Measurements from ENCODE around the gene ACKR3.

The ACKR3 gene

DNA sequence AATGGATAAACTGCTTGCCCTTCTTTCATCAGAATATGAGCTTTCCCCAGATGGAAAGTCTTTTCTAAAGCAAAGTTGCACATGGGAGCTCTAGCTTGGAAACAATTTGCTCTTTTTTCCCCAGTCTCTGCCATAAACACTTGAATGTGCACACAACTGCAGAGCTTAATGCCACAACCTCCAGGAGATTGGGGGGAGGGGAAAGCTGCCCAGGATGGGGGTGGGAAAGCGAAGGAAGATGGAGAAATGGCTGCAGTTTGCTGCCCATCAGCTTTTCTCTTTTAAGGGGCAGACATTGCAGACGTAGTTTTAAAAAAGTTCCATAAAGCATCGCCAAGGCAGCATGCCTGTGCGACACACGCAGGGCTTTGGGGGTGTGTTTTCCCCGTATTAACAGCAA, 1.5 kb downstream of the ACKR3 start:
- DNase-seq, result no peak

DNA sequence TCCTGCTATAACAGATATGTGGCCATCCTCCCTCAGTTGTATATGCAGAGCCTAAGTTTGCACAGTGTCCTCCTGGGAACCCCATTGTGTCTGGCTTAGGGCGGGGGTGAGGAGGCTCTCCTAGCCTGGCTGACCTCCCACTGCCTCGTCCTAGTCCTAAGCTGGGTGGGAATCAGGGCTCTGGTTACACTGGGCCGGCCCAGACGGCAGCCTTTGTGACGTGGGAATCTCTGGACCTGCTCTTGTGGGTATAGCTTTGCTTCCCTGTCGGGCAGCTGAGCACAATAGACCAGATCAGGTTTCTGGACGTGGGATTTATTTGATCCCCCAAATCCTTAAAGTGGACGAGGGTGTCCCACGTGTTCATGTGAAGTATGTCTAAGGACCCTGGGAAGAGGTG, 2.9 kb downstream of the ACKR3 start:
- DNase-seq, result no peak

DNA sequence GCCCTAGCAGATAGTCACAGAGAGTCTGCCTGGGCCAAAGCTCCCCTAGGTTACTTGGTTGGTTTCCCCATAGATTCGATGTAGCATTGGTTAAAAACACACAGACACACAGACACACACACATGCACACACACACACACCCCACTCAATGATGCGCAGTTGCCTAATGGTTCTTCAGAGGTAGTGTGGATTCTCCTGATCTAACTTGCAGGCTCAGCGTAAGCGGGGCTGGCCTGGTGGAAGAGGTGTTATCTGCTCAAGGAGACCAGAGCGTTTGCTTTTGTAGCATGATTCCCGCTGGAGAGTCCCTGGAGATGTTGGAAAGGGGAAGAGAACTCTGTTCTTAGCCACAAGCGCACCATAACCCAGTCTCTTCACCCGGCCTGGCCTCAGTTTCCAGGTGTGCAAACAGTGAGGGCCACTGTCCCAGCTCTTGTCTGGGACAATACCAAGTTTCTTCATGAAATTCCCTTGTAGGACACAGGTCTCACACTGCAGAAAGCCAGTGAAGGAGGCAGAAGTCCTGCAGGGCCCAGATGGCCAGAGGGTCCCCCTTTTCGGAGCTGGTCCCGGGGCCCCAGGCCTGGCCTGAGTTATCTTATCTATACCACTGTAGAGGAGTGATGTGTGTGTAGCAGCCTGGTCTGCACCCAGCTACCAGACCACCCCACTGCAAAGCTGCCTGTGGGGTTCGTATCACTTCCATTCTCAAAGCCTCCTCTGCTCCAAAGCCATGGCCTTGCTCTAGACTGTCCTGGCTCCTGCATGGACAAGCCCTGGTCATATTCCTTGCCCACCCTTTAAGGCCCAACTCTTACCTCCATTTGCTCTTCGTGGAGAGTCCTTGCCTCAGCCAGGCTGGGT, 3.7 kb downstream of the ACKR3 start:
- DNase-seq, result no peak

DNA sequence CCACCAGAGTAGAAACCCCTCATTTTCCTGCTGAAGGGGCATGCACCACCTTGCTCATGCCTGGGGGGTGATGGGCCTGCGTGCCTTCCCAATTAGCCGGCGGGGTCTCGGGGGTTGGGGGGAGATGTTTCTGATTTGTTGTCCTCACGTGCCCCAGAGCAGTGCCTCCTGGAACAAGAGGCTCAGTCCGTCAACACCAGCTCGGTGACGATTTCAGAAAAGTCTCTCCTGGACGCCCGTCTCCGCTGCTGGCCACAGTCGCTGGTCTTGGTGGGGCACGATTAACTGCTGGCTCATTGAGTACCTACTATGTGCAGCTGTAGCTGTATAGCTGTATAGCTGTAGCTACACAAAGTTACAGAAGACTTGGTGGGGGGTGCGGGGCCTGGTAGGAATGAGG, 4.4 kb downstream of the ACKR3 start:
- DNase-seq, result no peak

DNA sequence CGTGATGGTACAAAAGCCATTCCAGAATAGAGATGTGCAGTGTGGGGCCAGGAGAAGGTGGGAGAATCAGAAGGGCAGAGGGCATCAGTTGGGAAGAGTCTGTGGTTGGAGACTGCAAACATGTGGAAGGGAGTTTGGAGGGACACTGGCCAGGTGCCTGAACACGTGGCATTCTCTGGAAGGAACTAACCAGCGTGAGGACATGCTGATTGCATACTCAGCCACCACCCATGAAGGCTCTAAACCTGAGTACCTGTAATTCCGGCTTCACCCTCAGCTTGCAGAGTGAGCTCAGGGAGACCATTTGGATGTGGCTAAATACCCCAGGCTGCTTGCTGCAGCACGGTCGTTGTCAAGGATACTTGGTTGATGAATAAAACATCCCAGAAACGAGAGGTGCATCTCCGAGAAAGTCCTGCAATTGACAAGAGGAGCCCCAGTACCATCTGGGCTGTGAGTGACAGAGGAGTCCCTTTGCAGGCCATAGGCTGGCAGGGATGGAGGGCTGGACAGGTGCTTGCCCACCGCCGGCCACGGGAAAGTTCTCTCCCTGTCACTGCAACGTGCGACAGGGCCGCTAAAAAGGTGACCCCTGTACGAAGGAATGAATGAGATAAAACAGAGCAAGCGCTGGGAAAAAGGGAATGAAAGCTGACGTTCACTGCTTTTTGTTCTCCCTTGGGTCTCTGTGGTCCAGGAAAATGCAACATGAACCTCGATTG, 5.0 kb downstream of the ACKR3 start:
- no peak for DNase-seq

DNA sequence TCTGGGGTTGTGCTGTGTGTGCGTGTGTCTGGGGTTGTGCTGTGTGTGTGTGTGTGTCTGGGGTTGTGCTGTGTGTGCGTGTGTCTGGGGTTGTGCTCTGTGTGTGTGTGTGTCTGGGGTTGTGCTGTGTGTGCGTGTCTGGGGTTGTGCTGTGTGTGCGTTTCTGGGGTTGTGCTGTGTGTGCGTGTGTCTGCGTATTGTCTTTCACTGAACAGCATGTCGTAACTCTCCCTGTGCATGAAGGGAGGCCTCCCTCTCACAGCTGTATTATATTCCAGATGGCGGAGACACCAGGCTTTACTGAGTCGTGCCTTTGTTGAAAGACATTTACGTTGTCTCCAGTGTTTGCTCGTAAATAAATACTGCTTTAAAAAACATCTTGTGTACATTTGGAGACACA, 5.9 kb downstream of the ACKR3 start:
- DNase-seq, result no peak

DNA sequence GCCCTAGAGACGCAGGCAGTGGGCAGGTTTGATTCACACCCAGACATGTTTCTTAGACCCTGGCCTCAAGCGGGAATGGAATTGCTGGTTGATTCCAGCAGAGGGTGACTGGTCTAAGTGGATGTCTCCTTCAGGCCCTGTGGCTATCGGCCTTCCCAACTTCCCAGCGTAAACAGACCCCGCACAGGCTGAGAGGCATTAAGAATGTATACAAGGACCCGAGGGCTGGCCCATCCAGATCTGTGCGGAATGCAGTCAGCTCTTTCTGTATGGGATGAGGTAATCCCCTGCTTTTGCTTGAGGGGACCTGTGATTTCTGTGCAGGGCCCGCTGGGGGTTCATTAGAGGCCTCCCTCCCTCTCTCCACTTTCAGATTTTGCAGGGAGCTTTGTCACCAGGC, 6.5 kb downstream of the ACKR3 start:
- DNase-seq, result no peak

DNA sequence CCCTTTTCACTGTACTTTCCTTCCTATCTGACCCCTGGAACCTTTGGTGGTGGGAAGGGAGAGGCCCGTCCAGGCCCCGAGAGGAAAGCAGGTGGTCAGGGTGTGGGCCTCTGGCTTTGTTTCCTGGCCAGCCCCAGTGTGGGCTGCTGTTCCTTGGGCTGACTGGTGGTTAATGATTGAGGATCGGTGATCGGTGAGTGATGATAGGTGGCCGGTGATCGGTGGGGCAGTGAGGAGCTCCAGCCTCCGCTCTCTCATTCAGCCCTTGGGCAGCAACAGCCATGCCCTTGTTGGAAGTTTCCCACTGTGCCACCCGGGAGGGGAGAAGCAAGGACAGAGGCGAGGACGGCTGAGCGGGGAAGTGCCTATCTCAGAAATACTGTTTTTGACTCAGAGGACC, 7.3 kb downstream of the ACKR3 start:
- no peak for DNase-seq

DNA sequence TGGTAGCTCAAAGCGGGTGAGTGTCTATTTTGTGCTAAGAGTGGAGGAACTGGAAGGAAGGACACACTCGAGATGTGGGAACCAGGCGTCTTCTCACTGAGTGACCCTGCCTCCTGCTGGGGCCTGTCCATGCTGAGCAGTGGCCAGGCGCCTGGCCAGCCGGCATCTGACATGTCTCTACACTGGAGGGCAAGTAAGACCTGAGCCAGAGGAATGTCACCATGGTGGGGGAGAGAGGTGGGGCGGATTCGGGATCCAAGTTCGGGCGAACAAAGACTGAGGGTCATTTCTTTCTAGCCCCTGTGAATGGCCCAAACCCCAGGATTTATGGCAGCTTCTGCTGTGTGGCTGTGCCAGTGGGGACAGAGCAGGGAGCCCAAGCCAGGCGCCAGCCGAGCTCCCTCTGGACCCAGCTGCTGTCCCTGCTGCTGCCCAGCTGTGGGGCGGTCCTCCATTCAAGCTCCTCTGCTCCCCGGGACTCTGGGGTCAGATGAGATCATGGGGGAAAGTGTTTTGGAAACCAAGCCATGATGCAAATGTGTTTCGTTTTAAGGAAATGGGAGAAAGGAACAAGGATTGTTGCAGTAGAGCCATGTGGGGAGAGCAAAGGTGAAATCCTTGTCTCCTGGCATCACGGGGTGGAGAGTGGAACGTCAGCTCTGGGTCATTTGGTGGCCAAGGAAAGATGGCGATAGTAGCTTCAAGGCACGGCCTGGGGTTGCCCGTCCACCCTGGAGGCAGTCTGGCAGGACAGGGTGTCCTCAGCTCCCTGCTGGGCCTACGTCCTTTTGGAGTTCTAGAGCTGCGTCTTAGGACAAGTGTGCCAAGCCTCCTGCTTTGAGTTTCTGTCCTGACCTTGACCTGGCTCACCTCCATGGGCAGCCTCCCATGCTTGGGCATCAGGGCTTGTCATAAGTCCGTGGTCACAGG, 8.1 kb downstream of the ACKR3 start:
- no peak for DNase-seq

DNA sequence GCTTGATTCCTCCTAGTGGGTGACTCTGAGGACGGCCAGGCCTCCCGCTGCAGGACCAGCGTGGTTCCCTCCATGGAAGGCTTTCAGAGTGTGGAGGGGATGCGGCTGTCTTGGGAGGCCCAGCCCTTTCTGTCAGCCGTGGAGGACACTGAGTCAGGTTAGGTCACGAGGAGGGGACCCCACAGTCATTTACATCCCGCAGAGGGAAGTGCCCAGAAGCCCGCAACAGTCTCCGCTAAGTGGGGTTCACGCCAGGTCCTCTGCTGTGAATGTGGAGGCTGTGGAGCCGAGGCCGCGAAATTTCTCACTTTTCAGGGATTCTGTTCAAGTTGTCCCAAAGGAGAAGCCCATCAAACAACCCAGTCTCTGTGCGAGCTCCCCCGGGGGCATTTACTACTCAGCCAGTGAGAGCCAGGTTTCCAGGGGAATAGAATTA, 8.8 kb downstream of the ACKR3 start:
- no peak for DNase-seq

DNA sequence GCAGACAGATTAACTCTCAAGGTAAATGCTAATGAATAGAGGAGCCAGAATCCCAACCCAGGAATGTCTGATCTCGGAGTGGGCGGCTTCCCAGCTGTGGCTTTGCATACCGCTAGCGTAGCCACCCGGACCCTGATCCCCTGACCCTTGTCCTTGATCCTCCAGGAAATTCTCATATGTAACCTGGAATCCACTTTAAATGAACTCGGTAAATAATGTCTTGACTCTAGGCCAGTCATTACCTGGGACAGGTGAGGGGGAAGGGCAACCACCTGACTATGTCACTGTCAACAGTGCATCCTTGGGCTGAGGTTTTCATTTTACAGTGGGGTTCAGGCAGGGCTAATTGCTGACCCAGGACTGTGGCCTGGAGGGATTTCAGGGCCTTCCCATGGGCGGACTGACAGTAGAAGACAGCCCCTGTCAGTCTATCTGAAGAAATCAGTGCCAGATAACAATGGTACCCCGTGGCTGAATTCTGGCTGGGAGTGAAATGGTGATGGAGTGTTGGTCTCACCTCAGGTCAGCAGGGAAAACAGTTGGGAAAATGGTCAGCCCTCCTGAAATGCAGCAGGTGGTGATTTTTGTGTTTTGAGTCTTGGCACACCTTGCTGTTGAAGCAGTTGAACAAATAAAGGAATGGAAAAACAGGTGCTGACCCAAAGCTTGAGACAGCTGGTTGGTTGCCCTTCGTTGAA, 9.6 kb downstream of the ACKR3 start:
- no peak for DNase-seq

DNA sequence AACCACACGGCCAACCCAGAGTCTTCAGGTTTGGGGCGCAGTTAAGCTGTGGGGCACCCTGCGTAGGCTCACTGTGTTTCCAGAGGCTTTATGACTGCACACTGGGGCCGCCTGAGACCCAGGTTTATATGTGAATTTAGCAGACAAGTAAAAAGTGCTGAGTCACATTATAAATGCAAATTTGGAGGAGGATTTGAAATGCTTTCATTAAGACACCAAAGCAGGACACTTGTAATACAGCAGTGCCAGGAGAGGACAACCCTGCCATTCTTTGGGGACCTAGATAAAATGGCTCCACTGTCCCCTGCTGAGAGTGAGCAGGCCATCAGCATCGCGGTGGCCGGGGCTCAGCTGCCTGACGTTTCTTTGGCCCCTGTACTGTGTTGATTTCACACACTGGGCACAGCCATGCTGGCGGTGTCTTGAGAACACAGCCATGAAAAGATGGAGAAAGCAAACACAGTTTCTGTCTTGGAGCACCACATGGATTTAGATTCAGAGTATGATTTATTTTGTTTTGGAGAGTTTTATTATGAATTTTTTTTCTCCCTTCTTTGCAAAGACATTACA, 10.2 kb downstream of the ACKR3 start:
- DNase-seq, result no peak

DNA sequence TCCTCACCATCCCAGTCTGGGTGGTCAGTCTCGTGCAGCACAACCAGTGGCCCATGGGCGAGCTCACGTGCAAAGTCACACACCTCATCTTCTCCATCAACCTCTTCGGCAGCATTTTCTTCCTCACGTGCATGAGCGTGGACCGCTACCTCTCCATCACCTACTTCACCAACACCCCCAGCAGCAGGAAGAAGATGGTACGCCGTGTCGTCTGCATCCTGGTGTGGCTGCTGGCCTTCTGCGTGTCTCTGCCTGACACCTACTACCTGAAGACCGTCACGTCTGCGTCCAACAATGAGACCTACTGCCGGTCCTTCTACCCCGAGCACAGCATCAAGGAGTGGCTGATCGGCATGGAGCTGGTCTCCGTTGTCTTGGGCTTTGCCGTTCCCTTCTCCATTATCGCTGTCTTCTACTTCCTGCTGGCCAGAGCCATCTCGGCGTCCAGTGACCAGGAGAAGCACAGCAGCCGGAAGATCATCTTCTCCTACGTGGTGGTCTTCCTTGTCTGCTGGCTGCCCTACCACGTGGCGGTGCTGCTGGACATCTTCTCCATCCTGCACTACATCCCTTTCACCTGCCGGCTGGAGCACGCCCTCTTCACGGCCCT, 11.2 kb downstream of the ACKR3 start:
- no peak for DNase-seq

DNA sequence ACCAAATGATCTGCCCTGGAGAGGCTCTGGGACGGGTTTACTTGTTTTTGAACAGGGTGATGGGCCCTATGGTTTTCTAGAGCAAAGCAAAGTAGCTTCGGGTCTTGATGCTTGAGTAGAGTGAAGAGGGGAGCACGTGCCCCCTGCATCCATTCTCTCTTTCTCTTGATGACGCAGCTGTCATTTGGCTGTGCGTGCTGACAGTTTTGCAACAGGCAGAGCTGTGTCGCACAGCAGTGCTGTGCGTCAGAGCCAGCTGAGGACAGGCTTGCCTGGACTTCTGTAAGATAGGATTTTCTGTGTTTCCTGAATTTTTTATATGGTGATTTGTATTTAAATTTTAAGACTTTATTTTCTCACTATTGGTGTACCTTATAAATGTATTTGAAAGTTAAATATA, 11.9 kb downstream of the ACKR3 start:
- DNase-seq, result no peak

DNA sequence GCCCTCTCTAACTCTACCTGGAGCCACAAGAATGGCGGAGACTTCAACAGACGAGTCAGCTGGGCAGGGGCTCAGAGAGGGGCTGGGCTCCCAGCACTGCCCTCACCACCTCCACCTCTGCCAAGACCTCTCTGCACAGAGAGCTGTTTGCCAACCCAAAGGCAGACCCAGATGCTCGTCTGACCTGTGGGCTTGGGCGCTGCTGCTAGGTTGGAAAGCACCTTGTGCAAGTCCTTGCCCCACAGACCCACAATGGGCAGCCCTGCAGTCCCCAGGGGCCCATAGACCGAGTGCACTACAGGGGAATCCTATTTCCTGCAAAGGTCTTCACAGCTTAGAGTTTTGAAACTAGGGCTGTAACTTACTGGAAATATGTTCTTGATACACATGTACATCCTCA, 13.3 kb downstream of the ACKR3 start:
- no peak for DNase-seq

DNA sequence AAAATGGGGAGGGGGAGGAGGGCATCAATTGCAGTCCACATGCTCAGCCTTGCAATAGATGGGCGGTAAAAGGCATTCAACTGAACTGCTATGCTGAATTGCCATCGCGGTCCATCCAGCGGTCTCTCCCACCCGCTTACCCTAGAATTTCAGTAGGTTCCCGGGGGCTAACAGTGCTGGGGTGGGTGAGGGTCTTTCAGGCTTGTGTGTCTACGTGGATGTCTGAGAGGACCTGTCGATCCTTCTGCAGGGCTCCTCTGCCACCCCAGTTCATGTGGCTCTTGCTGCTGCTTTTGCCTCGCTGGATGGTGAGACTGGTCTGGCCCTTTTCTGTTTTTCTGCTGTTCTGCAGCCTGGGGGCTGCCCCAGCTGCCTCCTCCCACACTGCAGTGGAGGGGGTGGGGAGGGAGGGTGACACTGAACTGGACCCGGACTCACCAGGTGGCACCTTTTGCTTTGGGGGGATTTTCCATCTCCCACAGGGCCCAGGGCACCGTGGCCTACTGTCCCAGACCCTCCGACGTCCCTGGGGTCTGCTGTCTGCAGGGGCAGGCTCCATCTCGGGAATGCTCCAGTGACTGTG, 14.1 kb downstream of the ACKR3 start:
- no peak for DNase-seq

DNA sequence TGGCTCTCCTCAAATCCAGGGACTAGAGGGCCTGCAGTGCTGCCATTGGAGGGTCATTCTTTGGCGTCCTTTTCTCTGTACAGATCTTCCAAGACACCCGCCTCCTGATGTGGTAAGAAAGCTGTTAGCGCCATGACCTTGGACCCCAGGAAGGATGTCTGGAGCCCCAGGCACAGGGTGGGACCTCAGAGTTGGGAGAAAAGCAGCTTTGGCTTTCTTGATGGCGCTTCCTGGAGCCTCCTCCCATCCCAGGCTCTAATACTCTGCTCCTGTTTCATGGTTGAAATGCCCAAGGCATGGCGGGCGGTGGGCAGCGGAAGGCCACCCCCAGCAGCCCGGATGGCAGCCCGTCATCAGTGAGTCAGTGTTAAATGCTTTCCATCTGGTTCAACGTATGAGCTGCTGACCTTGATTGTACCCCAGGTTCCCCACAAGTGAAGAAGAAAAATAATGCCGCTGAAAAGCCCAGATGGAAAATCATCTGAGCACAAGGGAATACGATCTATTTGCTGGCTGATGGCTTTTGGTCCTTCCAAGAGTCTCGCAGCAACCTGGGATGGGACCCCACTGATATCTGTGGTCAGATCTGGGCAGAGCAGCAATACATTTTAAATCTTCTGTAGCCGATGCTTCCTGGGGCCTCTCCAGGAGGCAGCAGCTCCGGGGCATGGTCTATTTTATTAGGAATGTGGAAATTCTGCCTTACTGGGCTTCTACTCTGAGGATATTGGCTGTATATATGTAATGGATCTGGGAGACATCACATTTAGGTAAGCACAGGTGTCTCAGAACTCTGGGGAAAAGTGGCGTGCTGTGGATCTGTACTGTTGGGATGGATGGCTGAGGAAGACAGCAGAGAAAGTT, 15.1 kb downstream of the ACKR3 start:
- DNase-seq, result no peak

DNA sequence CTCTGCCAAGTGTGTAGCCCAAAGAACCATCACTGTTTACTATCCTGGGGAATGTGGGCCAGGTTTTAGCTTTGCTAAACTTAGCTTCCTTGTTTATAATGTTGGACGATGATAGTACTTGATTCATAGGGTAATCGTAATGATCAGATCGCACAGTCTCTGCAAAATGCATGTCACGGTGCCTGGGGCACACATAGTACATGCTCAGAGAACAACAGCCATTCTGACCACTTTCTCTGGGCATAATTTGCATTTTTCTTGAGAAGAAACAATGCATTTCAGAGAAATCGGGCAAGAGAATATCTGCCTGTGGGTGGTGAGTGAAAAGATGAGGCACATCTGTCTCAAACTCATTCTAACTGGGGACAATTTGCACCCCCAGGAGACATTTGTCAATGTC, 16.3 kb downstream of the ACKR3 start:
- DNase-seq, result no peak

DNA sequence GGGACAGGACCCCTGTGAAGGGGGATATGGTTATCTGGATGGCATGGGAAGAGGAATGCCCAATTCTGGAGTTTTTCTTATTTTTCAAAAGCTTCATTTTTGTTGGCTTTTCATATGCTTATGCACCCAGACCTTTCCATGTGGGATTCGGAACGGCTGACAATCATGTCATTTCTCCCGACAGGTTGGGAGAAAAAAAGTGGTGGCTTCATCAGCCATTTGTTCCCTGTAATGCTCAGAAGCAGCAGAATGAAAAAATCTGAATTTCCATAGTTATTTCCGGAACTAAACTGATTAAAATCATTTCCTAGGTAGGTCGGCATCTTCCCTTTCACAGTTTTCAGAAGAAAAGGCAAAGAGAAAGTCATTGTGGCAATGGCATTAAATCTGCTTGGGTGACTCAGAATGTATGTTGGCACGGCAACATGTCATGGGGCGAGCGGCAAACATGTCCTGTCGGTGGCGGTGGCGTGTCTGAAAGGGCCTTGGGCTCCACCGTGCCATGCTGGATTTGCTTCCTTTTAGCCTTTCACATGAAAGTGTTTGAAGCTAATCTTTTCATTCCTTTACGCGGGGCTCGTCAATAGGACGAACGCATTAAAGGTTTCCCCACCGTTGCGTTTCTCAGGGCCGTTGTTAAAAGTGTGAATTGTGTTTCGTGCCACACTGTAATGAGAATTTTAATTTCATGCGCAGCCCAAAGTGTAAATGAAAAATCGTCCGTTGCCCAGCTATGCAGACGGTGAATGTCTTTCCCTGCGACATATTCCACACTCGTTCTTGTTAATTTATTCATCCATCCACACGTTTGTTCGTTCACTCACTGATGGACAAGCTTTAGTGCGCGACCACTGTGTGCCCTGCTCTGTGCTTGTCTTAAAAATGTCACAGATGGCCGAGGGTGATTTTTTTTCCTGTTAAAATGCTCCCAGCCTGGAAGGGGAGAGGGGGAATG, 18.5 kb downstream of the ACKR3 start:
- no peak for DNase-seq
